ENCODE results near the gene KCTD15. TPM values are rescaled to one million over a fixed set of nuclear protein-coding genes. Genes with fewer than 3 reads are reported as not detected.

Gene KCTD15
- total and polyA plus RNA-seq, 2 donors (not counting 1 experiment from before 2014, with no cell fraction given): 0.54 to 0.81 TPM

- no peak overlapping the region for H3K27ac ChIP-seq (ENCODE audit: low read length in 2 of 2)
- H3K4me2 ChIP-seq (replicated peaks; ENCODE audit: low read depth, low read length, poor library complexity, severe bottlenecking): no peak overlapping the region
- H2AFZ ChIP-seq (ENCODE audit: insufficient read depth, low read depth, low read length, poor library complexity, severe bottlenecking): no peak overlapping the region
- no peak overlapping the region for H3K9ac ChIP-seq (ENCODE audit: low read length)
- peaks cover 8 to 9% of the 10 kb centered on the region in 2 donors for H3K4me1 ChIP-seq (ENCODE audit: control insufficient read depth in 2 of 2, insufficient read depth in 2 of 2, low read length in 2 of 2)
- POLR2A ChIA-PET: no interaction called here
- no peaks in the 10 kb centered on the region for H3K9me3 Mint-ChIP-seq (ENCODE audit: insufficient read depth)
- no peaks in the 10 kb centered on the region for H3K9me3 ChIP-seq (ENCODE audit: control extremely low read depth in 1 of 3, control insufficient read depth in 2 of 3, insufficient read depth in 1 of 3, low read length in 2 of 3)
- H3K4me1 Mint-ChIP-seq: peaks cover 9% of the 10 kb centered on the region
- H3K36me3 ChIP-seq (replicated peaks in 1 of 2; ENCODE audit: control extremely low read depth in 1 of 2, control insufficient read depth in 1 of 2, extremely low read depth in 1 of 2, insufficient read depth in 2 of 2, low read length in 1 of 2): no peaks in the 10 kb centered on the region
- no peak for ATAC-seq (ENCODE audit: low read depth)
- no peak overlapping the region for H3K4me3 ChIP-seq (ENCODE audit: control extremely low read depth in 1 of 5, extremely low read depth in 1 of 5, insufficient read depth in 1 of 5, low read depth in 2 of 5, low read length in 4 of 5)
- intact Hi-C loops (cut with micrococcal nuclease): no loop called here
- DNase-seq: no peak
- H3K27me3 ChIP-seq (replicated peaks in 1 of 4; ENCODE audit: control extremely low read depth in 1 of 4, control insufficient read depth in 3 of 4, insufficient read depth in 4 of 4, low read length in 3 of 4): peaks cover 0 to 13% (median 0%) of the 10 kb centered on the region in 4 experiments
- H3K27me3 Mint-ChIP-seq: no peaks in the 10 kb centered on the region
- no peaks in the 10 kb centered on the region for H3K79me2 ChIP-seq (ENCODE audit: control insufficient read depth, insufficient read depth, low read length)
- no peak for TF ChIP-seq EZH2 (IDR thresholded peaks at IDR 0.05; ENCODE audit: borderline replicate concordance, insufficient read depth, low read depth, low read length, poor library complexity, severe bottlenecking)
- TF ChIP-seq, protein P1, sequence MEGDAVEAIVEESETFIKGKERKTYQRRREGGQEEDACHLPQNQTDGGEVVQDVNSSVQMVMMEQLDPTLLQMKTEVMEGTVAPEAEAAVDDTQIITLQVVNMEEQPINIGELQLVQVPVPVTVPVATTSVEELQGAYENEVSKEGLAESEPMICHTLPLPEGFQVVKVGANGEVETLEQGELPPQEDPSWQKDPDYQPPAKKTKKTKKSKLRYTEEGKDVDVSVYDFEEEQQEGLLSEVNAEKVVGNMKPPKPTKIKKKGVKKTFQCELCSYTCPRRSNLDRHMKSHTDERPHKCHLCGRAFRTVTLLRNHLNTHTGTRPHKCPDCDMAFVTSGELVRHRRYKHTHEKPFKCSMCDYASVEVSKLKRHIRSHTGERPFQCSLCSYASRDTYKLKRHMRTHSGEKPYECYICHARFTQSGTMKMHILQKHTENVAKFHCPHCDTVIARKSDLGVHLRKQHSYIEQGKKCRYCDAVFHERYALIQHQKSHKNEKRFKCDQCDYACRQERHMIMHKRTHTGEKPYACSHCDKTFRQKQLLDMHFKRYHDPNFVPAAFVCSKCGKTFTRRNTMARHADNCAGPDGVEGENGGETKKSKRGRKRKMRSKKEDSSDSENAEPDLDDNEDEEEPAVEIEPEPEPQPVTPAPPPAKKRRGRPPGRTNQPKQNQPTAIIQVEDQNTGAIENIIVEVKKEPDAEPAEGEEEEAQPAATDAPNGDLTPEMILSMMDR (IDR thresholded peaks at IDR 0.05): no peak
- CTCF ChIA-PET: interaction anchor here (0.9 kb wide), 1 partner anchor 23 kb away, joined by 3 read pairs; no protein-coding TSS in a partner anchor
- H3K4me3 Mint-ChIP-seq: no peak overlapping the region
- 90% methylated on average over 5 of the region's 5 CpGs for WGBS (ENCODE audit: insufficient coverage)
- H3K27ac Mint-ChIP-seq: no peak overlapping the region
- H4K20me1 ChIP-seq (ENCODE audit: control insufficient read depth, insufficient read depth, low read length, poor library complexity, severe bottlenecking): no peaks in the 10 kb centered on the region
Observed at GRCh38 chr19:33801411-33801810, 4.7 kb downstream of the KCTD15 start.

DNA sequence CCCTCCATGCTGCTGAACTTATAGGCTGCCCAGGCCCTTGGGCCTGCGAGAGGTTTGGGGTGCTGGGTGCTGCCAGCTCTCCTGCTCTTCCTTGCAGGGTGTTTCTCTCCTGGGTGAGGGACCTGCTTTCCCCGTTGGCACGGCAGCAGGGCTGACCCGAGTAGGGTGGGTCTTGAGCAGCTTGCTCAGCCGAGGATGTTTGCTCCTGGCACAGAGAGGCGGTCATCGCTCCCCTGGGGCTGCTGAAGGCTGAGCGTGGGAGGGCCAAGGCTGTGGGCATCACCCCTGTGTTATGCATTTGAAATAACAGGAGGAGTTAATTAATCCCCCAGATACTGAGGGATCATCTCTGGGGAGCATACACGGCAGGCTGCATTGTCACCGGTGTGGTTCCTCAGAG, 5.3 kb downstream of the KCTD15 start:
- no peaks in the 10 kb centered on the region for H3K9me3 ChIP-seq (ENCODE audit: control extremely low read depth in 1 of 3, control insufficient read depth in 2 of 3, insufficient read depth in 1 of 3, low read length in 2 of 3)
- Mint-ChIP-seq H3K27me3 (no peaks in the 10 kb centered on the region), H3K9me3 (ENCODE audit: insufficient read depth) (no peaks in the 10 kb centered on the region), H3K27ac (no peak overlapping the region), H3K4me1 (peaks cover 8% of the 10 kb centered on the region), H3K4me3 (no peak overlapping the region)
- no peak overlapping the region for H3K4me3 ChIP-seq (ENCODE audit: control extremely low read depth in 1 of 5, extremely low read depth in 1 of 5, insufficient read depth in 1 of 5, low read depth in 2 of 5, low read length in 4 of 5)
- H3K4me2 ChIP-seq (replicated peaks; ENCODE audit: low read depth, low read length, poor library complexity, severe bottlenecking): no peak overlapping the region
- H3K27ac ChIP-seq (ENCODE audit: low read length in 2 of 2): no peak overlapping the region
- TF ChIP-seq, protein P1 (IDR thresholded peaks at IDR 0.05): no peak
- TF ChIP-seq EZH2 (IDR thresholded peaks at IDR 0.05; ENCODE audit: borderline replicate concordance, insufficient read depth, low read depth, low read length, poor library complexity, severe bottlenecking): no peak
- no peaks in the 10 kb centered on the region for H4K20me1 ChIP-seq (ENCODE audit: control insufficient read depth, insufficient read depth, low read length, poor library complexity, severe bottlenecking)
- peaks cover 6 to 7% of the 10 kb centered on the region in 2 donors for H3K4me1 ChIP-seq (ENCODE audit: control insufficient read depth in 2 of 2, insufficient read depth in 2 of 2, low read length in 2 of 2)
- H3K79me2 ChIP-seq (ENCODE audit: control insufficient read depth, insufficient read depth, low read length): no peaks in the 10 kb centered on the region
- no peak overlapping the region for H2AFZ ChIP-seq (ENCODE audit: insufficient read depth, low read depth, low read length, poor library complexity, severe bottlenecking)
- ChIA-PET POLR2A (no interaction called here), CTCF (interaction anchor here (0.9 kb wide), 1 partner anchor 24 kb away, joined by 3 read pairs; no protein-coding TSS in a partner anchor)
- intact Hi-C loops (cut with micrococcal nuclease): no loop called here
- DNase-seq (no peak), ATAC-seq (ENCODE audit: low read depth) (no peak)
- 92% methylated on average over 9 of the region's 10 CpGs for WGBS (ENCODE audit: insufficient coverage)
- H3K9ac ChIP-seq (ENCODE audit: low read length): no peak overlapping the region
- no peaks in the 10 kb centered on the region for H3K36me3 ChIP-seq (replicated peaks in 1 of 2; ENCODE audit: control extremely low read depth in 1 of 2, control insufficient read depth in 1 of 2, extremely low read depth in 1 of 2, insufficient read depth in 2 of 2, low read length in 1 of 2)
- H3K27me3 ChIP-seq (replicated peaks in 1 of 4; ENCODE audit: control extremely low read depth in 1 of 4, control insufficient read depth in 3 of 4, insufficient read depth in 4 of 4, low read length in 3 of 4): peaks cover 0 to 11% (median 0%) of the 10 kb centered on the region in 4 experiments
